ENCODE measurements around the gene TPCN1.

The TPCN1 gene

DNA sequence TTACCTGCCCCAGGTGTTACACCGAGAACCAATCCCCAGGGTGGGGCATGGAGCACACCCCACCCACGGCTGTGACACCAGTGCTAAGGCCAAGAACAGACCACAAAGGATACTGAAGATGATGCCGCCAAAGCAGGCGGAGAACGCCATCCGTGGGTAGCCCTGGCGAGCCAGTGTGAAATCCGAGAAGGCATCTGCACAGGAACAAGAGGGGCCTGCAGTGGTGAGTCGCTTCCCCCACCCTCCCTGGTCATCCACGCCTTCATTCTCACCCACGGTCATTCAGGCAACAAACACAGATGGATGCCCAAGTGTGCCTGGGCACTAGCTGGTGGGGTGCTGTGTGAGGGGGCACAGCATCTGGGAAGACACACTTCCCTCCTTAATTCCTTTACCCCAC, 85.1 kb downstream of the TPCN1 start:
- Histone ChIP-seq H3K9ac (ENCODE audit: low read depth, low read length) (no peak overlapping the region), H3K4me1 (ENCODE audit: insufficient read depth, low read length) (peaks cover 6% of the 10 kb centered on the region; the same call in 1 of the 2 replicates), H3K9me3 (ENCODE audit: control insufficient read depth, insufficient read depth, low read length) (no peaks in the 10 kb centered on the region), H3K36me3 (ENCODE audit: insufficient read depth, low read length) (no peaks in the 10 kb centered on the region)

GRCh38 chr12:113310489-113310888, 89.2 kb downstream of the TPCN1 start:
- Histone ChIP-seq H3K36me3 (ENCODE audit: insufficient read depth, low read length) (no peaks in the 10 kb centered on the region), H3K9ac (ENCODE audit: low read depth, low read length) (no peak overlapping the region), H3K9me3 (ENCODE audit: control insufficient read depth, insufficient read depth, low read length) (no peaks in the 10 kb centered on the region)

GRCh38 chr12:113314121-113314529, 92.9 kb downstream of the TPCN1 start:
- peaks cover 7% of the 10 kb centered on the region; the same call in 1 of the 2 replicates for H3K36me3 ChIP-seq (ENCODE audit: insufficient read depth, low read length)
- H3K4me1 ChIP-seq (ENCODE audit: insufficient read depth, low read length): no peaks in the 10 kb centered on the region; the same call in 1 of the 2 replicates
- no peaks in the 10 kb centered on the region for H3K9me3 ChIP-seq (ENCODE audit: control insufficient read depth, insufficient read depth, low read length)
- no peak overlapping the region for H3K9ac ChIP-seq (ENCODE audit: low read depth, low read length)

More at GRCh38 chr12:113310489-113310888, 89.2 kb downstream of the TPCN1 start:
- H3K4me1 ChIP-seq (ENCODE audit: insufficient read depth, low read length): no peaks in the 10 kb centered on the region; the same call in 1 of the 2 replicates

- Histone ChIP-seq H3K9ac (ENCODE audit: low read depth, low read length) (no peak overlapping the region), H3K9me3 (ENCODE audit: control insufficient read depth, insufficient read depth, low read length) (no peaks in the 10 kb centered on the region), H3K4me1 (ENCODE audit: insufficient read depth, low read length) (no peaks in the 10 kb centered on the region; the same call in 1 of the 2 replicates), H3K36me3 (ENCODE audit: insufficient read depth, low read length) (peaks cover 8% of the 10 kb centered on the region; the same call in 1 of the 2 replicates)
These were observed 94.1 kb downstream of the TPCN1 start for GRCh38 chr12:113315358-113315757.

DNA sequence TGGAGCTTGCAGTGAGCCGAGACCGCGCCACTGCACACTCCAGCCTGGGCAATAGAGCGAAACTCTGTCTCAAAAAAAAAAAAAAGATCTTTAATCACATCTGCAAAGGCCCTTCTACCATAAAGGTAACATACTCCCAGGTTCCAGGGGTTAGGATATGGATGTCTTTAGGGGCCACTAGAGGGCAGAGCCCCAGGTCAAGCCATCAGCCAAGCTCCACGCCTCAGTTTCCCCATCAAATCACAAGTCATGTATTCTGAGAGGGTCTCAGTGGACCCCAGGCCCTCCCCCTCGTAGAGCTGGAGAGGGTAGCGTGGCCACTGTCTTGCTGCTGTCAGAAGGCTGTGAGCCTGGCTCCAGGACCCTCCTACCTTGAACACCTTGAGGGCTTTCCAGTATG, 94.9 kb downstream of the TPCN1 start:
- Histone ChIP-seq H3K36me3 (ENCODE audit: insufficient read depth, low read length) (peaks cover 8% of the 10 kb centered on the region; the same call in 1 of the 2 replicates), H3K4me1 (ENCODE audit: insufficient read depth, low read length) (no peaks in the 10 kb centered on the region; the same call in 1 of the 2 replicates), H3K9ac (ENCODE audit: low read depth, low read length) (no peak overlapping the region)

GRCh38 chr12:113317122-113317521, 95.9 kb downstream of the TPCN1 start:
- Histone ChIP-seq H3K9ac (ENCODE audit: low read depth, low read length) (no peak overlapping the region), H3K36me3 (ENCODE audit: insufficient read depth, low read length) (peaks cover 8% of the 10 kb centered on the region; the same call in 1 of the 2 replicates), H3K4me1 (ENCODE audit: insufficient read depth, low read length) (no peaks in the 10 kb centered on the region; the same call in 1 of the 2 replicates), H3K9me3 (ENCODE audit: control insufficient read depth, insufficient read depth, low read length) (no peaks in the 10 kb centered on the region)

More for the DNA sequence above, 94.9 kb downstream of the TPCN1 start:
- H3K9me3 ChIP-seq (ENCODE audit: control insufficient read depth, insufficient read depth, low read length): no peaks in the 10 kb centered on the region

DNA sequence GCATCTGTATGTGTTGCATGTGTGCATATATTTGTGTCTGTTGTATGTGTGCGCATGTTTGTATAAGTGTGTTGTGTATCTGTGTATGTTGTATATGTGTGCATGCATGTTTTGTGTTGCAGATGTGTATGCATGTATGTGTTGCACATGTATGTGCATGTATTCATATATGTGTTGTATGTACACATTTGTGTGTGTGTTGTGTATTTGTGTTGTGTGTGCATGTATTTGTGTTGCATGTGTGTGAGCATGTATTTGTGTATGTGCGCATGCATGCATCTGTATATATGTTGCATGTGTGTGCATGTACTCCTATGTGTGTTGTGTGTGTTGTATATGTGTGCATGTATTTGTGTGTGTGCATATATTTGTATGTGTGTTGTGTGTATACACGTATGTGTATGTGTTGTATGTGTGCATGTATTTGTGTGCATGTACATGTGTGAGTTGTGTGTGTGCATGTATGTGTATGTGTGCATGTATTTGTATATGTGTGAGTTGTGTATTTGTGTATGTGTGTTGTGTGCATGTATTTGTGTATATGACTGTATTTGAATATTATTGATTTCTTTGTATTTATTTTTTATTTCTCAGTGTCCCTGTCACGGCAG, 96.9 kb downstream of the TPCN1 start:
- Histone ChIP-seq H3K9ac (ENCODE audit: low read depth, low read length) (no peak overlapping the region), H3K36me3 (ENCODE audit: insufficient read depth, low read length) (peaks cover 8% of the 10 kb centered on the region; the same call in 1 of the 2 replicates), H3K4me1 (ENCODE audit: insufficient read depth, low read length) (no peaks in the 10 kb centered on the region; the same call in 1 of the 2 replicates), H3K9me3 (ENCODE audit: control insufficient read depth, insufficient read depth, low read length) (no peaks in the 10 kb centered on the region)

GRCh38 chr12:113318900-113319628, 97.8 kb downstream of the TPCN1 start:
- Histone ChIP-seq H3K4me1 (ENCODE audit: insufficient read depth, low read length) (no peaks in the 10 kb centered on the region; the same call in 1 of the 2 replicates), H3K36me3 (ENCODE audit: insufficient read depth, low read length) (peaks cover 8% of the 10 kb centered on the region; the same call in 1 of the 2 replicates), H3K9me3 (ENCODE audit: control insufficient read depth, insufficient read depth, low read length) (no peaks in the 10 kb centered on the region), H3K9ac (ENCODE audit: low read depth, low read length) (no peak overlapping the region)

- Histone ChIP-seq H3K4me1 (ENCODE audit: insufficient read depth, low read length) (no peaks in the 10 kb centered on the region), H3K9ac (ENCODE audit: low read depth, low read length) (no peak overlapping the region), H3K9me3 (ENCODE audit: control insufficient read depth, insufficient read depth, low read length) (no peaks in the 10 kb centered on the region), H3K36me3 (ENCODE audit: insufficient read depth, low read length) (peaks cover 8% of the 10 kb centered on the region; the same call in 1 of the 2 replicates)
These were observed 99.1 kb downstream of the TPCN1 start for GRCh38 chr12:113320401-113320800.

DNA sequence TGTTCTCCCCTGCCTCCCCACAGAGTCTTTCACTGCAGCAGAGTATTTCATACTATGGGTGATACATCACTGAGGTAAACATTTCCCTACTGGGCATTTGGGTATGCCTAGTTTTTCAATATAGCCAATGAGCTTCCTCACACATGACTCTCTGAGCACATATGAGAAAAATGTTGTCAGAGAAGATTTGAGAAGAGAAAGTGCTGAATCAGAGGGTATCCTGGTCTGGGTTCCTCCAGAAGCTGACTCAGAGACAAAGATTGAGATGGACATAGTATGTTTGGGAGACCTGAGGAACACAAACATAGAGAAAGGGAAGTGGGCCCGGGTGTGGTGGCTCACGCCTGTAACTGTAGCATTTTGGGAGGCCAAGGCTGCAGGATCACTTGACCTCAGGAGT, 101.1 kb downstream of the TPCN1 start:
- H3K9me3 ChIP-seq (ENCODE audit: control insufficient read depth, insufficient read depth, low read length): no peaks in the 10 kb centered on the region
- H3K9ac ChIP-seq (ENCODE audit: low read depth, low read length): no peak overlapping the region
- peaks cover 8% of the 10 kb centered on the region; the same call in 1 of the 2 replicates for H3K36me3 ChIP-seq (ENCODE audit: insufficient read depth, low read length)
- H3K4me1 ChIP-seq (ENCODE audit: insufficient read depth, low read length): peaks cover 4% of the 10 kb centered on the region; the same call in 1 of the 2 replicates

DNA sequence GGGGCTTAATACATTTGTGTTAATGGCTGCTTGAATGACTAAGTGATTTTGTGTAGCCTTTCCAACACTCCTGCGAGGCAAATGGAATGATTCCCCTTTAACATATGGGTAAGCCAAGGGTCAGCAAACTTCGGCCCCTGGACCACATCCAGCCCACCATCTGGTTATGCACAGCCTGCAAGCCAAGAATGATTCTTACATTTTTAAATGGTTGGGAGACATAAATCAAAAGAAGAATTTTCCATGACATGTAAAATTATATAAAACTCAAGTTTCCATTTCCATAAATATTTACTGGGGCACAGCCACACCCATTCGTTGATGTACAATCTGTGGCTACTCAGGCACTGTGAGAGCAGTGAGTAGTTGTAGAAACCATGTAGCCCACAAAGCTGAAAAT, 104.7 kb downstream of the TPCN1 start:
- no peaks in the 10 kb centered on the region for H3K9me3 ChIP-seq (ENCODE audit: control insufficient read depth, insufficient read depth, low read length)

DNA sequence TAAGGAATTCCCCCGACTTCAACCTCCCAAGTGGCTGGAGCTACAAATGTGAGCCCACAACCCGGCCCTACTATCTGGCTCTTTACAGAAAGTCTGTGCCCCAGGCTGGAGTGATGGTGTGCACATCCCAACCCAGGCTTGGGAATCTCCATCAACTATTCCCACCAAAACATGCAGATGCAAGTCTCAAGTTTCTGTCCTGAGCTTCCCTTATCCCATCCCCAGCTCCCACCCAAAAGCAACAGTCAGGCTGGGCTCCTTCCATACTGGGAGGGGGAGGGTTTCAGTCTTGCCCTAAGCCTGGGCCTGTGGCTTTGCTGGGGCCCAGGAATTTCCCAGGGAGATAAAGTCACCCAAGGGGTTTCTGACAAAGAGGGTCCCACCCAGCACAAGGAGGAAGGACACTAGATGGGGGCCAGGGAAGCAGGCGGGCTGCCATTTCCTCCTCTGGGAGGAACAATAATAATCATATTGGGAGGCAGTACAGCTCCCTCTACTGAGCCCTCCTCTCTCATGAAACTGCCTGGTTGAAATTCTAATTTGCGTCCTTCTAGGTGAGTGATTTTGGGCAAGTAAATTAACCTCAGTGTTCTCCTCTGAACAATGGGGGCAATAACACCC, 105.6 kb downstream of the TPCN1 start:
- peaks cover 4% of the 10 kb centered on the region; the same call in 1 of the 2 replicates for H3K4me1 ChIP-seq (ENCODE audit: insufficient read depth, low read length)
- H3K9ac ChIP-seq (ENCODE audit: low read depth, low read length): no peak overlapping the region
- no peaks in the 10 kb centered on the region for H3K36me3 ChIP-seq (ENCODE audit: insufficient read depth, low read length)
- H3K9me3 ChIP-seq (ENCODE audit: control insufficient read depth, insufficient read depth, low read length): no peaks in the 10 kb centered on the region

More for the DNA sequence above, 104.7 kb downstream of the TPCN1 start:
- Histone ChIP-seq H3K36me3 (ENCODE audit: insufficient read depth, low read length) (no peaks in the 10 kb centered on the region), H3K9ac (ENCODE audit: low read depth, low read length) (no peak overlapping the region), H3K4me1 (ENCODE audit: insufficient read depth, low read length) (peaks cover 4% of the 10 kb centered on the region; the same call in 1 of the 2 replicates)

GRCh38 chr12:113328368-113328889, 107.2 kb downstream of the TPCN1 start:
- Histone ChIP-seq H3K9me3 (ENCODE audit: control insufficient read depth, insufficient read depth, low read length) (no peaks in the 10 kb centered on the region), H3K36me3 (ENCODE audit: insufficient read depth, low read length) (no peaks in the 10 kb centered on the region), H3K9ac (ENCODE audit: low read depth, low read length) (no peak overlapping the region), H3K4me1 (ENCODE audit: insufficient read depth, low read length) (peaks cover 4% of the 10 kb centered on the region; the same call in 1 of the 2 replicates)

Measured in ES-I3 (cell line).